Endothelial cell of hepatic sinusoid (primary cell): ENCODE data around the gene PGPEP1.

Source experiments
- in situ Hi-C: cut with HindIII; loops from 2 replicates; pipeline ENCODE4 v1.10.0; 2017; ENCODE audit warnings: low sequenced_read_pairs

Gene PGPEP1, protein sequence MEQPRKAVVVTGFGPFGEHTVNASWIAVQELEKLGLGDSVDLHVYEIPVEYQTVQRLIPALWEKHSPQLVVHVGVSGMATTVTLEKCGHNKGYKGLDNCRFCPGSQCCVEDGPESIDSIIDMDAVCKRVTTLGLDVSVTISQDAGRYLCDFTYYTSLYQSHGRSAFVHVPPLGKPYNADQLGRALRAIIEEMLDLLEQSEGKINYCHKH

DNA sequence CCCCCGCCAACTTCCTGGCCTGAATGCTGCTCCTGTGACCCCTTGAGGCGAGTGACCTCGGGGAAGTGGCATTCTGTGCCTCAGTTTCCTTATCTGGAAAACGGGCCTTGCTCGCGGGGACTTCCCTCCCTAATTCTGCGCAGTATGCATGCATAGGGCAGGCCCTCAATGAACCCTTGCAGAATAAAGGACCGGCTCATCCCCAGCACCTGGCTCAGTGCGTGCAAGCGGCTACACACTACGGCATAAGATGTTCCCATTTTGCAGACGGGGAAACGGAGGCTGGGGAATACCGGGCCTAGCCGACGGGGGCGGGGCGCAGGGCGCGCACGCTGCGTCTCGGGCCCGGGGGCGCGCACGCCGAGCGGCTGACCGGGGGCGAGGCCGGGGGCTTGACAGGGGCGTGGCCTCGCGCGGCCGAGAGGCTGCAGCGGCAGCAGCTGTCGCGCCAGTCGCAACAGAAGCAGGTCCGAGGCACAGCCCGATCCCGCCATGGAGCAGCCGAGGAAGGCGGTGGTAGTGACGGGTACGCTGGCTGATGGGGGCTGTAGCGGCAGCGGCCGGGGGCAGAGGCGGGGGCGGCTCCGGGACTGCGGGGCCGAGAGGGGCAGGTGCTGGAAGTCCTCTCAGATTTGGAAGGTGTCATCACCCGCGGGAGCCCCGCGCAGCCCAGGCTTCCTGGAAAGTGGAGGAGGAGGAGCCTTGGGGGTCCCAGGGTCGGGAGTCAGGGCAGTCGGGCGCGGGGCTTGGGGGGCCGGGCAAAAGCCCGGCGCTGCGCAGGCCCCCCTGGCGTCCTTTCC, at the start of gene PGPEP1:
Gene PGPEP1, plus strand, starts transcription at position 409 of the 800 bp plus-strand sequence. Its CDS starts 84 bp downstream, at position 493.
- in situ Hi-C loops: no loop called here

DNA sequence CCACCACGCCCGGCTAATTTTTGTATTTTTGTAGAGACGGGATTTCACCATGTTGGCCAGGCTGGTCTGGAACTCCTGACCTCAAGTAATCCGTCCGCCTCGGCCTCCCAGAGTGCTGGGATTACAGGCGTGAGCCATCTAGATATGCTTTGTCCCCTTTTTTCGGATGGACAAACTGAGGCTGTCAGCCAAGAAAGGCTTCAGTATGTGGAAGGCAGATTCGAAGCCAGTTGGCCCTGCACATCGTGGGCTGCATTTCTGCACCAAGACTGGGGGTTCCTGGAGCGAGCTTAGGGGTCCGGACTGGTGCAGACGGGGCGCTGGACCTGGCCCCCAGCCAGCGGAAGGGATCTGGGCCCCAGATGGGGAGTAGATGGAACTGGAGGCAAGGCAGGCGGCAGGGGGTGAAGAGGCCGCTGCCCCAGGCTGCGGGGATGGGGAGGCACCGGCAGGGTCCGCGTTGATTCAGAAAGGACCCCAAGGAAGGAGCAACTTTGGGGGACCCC, 49.3 kb upstream of the PGPEP1 start:
- in situ Hi-C loops: no loop called here

DNA sequence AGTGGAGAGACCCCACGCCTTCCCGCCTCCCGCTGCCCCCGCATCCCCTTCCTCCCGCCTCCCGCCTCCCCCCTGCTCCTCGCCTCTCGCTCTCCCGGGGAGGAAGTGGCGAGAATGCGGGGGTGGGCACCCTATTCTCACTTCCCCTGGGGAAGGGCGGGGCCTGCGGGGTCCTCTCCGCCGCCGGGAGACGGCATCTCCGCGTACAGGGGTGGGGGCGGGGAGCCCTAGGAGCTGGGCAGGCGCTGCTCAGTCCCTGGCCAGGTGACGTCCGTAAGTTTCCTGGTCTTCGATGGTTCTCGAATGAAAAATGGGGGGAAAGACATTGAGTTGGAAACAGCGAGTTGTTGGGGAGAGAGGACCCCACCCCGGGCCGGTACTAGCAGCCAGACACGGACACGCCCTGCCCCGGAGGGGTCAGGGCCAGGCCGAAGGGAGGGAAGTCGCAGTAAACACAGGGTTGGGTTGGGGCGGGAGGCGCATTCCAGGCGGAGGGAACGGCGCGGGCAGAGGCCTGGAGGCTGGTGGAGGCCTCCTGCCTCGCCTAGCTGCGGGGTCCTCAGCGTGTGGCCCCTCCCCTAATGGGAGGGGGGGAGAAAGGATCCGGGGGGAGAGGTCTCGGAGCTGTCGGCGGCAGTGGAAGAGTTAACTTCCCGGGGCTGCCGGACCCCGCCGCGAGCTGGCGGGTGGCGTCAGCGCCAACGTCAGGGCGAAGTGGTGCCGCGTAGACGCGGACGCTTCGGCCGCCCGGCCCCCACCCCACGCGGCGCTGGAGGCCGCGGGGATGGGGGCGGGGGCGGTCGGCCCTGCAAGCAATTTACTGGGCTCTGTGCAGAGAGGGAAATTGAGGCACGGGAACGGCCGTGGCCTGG, 48.6 kb upstream of the PGPEP1 start:
- in situ Hi-C loops: no loop called here

DNA sequence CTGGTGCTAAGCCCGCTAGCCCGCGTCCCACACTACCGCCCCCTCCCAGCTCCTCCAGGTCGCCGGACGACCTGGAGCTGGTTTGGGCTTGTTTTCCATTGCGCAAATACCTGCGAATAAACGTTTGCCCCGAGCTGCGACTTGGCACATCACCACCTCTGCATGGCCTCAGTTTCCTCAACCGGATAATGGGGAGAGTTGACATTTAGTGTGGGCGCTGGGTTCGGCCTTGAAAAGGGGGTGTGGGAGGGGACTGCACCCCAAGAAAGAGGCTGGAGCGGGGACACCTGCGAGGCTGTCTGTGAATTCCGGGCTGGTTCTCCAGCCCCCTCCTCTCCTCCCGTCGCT, 48.0 kb upstream of the PGPEP1 start:
- in situ Hi-C loops: no loop called here

DNA sequence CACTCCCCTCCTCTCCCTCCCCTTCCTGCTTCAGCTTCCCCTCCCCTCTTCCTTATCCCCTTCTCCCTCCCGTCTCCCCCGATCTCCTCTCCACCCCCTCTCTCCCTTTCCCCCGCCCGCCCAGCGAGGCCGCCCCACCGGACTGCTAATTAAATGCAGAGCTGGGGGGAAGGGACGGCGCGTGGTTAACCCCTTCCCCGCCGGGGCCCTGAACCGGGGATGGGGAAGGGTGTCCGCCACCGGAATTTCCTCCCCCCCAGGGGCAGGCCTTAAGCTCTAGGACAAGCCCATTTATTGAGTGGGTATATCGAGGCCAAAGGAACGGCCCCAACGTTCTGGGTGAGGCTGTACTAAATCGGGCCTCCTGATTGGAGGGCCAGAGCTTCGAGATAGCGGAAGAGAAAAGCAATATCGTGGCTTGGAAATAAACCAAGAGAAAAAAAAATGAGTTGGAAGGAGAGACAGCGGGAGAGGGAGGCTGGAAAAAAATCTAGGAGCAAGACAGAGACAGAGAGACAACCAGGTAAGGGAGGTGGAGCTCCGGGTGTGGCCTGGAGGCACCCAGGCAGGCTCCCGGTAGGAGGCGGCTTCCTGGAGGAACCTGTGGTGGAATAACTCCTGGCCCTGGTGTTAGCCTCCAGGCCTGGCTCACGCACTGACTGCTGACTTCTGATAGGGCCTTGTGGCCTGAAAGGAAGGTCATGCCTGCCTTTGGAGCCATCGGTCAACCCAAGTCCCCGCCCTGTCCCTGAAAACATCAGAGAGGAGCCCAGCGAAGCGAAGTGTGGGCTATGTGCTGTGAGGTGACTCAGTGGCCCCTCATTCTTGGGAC, 47.4 kb upstream of the PGPEP1 start:
- in situ Hi-C loops: no loop called here

DNA sequence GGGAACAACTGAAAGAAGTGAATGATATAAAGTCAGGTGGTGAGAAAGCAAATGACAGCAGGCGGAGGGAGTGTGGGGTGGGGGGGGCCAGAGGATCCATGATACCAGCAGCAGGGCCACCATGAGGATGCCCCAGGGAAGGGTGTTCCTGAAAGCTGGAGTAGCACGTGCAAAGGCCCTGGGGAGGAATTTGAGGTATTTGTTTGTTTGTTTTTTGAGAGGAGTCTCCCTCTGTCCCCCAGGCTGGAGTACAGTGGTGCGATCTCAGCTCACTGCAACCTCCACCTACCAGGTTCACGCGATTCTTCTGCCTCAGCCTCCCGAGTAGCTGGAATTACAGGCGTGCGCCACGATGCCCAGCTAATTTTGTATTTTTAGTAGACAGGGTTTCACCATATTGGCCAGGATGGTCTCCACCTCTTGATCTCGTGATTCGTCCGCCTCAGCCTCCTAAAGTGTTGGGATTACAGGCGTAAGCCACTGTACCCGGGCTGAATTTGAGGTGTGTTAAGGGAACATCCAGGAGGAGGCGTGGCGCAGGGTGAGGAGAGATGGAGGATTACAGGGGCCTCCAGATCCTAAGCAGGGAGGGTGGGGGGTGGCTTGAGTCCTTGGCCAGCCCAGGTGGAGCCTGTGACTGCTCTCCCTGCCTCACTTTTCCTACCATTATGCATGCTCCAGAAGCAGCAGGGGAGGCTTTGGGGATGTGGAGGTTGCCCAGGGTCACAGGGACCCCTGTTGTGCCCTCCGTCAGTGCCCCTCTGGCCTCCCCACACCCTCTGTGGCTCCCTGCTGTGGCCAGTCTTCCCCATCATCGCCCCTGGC, 46.5 kb upstream of the PGPEP1 start:
- in situ Hi-C loops: no loop called here

DNA sequence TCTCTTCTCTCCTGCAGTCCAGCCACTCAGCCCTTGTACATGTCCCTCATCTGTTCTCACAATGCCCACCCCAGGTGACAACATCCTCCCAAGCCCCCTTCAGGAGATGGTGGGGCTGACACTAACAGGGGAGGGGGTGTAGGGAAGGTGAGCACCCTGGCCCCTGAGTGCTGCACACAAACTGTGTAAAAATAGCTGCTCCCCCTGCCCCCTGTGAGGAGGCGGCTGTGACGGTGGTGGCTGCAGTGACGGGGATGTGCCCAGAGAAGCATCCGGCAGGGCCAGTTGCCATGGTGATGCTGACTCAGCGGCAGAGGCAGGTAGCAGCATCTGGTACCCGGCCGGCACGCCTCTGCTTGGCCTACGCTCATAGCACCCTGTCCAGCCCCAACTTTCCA, 45.9 kb upstream of the PGPEP1 start:
- in situ Hi-C loops: no loop called here

DNA sequence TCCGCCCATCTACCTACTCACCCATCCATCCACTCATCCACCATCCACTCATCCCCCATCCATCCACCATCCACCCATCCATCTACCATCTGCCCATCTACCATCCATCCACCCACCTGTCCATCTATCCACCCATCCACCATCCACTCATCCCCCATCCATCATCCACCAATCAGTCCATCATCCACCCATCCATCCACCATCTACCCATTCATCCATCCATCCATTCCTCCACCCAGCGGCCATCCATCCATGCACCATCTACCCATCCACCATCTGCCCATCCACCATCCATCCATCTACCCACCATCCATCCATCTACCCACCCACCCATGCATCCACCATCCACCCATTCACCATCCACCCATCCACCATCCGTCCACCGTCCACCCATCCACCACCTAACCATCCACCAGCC, 45.4 kb upstream of the PGPEP1 start:
- in situ Hi-C loops: no loop called here

DNA sequence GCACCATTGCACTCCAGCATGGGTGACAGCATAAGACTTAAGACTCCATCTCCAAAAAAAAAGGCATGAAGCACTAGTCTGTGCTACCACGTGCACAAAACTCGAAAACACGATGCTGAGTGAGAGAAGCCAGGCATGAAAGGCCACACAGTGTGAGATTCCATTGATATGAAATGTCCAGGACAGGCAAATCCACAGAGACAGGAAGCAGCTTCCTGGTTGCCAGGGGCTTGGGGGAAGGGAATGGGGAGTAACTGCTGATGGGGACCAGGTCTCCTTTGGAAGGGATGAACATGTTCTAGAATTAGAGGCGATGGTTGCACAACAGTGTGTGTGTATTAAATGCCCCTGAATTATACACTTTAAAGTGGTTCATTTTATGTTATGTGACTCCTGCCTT, 43.1 kb upstream of the PGPEP1 start:
- in situ Hi-C loops: no loop called here

DNA sequence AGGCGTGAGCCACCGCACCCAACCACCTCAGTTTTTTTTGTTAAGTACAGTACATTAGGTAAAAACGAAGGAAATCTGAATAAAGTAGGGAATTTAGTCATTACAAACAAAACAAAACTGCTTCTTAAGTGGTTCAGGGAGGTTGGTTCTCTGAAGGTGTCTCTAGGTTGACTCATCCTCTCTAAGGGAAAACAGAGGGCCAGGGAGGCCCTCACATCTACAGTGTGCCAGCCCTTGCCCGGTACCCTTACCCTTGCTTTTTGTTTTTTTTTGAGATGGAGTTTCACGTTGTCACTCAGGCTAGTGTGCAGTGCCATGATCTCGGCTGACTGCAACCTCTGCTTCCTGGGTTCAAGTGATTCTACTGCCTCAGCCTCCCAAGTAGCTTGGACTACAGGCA, 41.8 kb upstream of the PGPEP1 start:
- in situ Hi-C loops: no loop called here

DNA sequence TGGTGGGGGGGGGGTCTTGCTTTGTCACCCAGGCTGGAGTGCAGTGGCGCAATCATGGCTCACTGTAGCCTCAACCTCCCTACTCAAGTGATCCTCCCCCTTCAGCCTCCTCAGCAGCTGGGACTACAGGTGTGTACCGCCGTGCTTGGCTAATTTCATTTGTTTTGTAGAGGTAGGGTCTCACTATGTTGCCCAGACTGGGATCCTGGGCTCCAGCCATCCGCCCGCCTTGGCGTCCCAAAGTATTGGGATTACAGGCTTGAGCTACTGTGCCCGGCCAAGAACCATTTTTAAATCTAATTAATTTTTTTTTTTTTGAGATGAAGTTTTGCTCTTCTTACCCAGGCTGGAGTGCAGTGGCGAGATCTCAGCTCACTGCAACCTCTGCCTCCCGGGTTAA, 40.7 kb upstream of the PGPEP1 start:
- in situ Hi-C loops: no loop called here

DNA sequence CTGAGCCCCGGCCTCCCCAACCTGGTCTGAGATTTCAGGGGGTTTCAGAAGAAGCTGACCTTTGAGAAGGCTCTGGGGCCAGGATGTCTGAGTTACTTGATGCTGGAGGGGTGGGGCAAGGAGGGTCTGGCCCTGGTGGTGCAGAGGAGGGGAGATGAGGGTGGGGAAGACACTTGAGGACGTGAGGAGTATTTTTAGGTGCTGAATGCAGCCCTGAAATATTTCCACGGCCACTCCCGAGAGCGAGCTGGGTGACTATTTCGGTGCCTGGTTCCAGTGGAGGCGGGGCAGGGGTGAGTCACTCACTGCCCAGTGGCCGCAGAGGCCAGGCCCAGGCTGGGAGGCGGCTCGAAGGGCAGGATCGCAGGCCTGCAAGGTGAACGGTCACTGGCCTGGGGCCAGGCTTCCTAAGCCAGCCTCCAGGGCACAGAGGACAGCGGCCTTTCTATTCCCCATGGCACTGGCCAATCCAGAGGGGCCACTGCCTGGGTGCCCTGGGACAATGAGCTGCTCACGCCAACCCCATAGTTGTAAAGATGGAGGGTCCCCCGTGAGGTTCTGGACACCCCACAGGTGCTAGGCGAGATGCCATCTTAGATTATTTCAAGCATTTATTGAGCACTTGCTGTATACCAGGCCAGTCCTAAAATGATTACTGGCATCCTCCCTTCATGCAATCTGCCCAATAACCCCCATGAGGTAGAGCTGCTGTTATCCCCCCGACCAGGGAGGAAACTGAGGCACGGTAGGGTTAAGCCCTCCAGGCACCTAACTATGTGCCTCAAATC, 39.3 kb upstream of the PGPEP1 start:
- in situ Hi-C loops: no loop called here

DNA sequence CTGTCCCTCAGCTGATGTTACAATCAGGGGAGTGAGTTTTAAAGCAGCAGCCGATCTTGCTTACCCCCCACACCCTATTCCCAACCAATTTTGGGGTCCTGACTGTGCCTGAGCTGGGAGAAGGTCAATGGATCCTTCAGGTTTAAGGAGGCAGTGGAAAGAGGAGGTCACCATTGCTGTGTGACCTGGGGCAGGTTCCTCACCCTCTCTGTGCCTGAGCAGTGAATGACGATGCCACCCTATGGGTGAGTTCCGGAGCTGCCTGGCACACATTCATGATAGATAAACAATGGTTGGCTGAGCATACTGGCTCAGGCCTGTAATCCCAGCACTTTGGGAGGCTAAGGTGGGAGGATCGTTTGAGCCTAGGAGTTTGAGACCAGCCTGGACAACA, 38.7 kb upstream of the PGPEP1 start:
- in situ Hi-C loops: no loop called here

DNA sequence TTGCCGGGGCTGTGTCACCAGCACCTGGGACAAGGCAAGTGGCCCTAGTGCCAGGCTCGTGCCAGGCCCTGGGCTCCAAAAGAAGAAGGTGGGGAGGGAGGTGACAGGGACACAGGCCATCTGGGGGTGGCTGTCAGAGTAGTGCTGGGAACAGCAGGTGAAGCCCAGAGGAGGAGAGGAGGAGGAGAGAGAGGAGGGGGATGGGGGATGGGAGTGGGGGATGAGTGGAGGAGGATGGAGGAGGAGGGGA, 36.3 kb upstream of the PGPEP1 start:
- in situ Hi-C loops: no loop called here

DNA sequence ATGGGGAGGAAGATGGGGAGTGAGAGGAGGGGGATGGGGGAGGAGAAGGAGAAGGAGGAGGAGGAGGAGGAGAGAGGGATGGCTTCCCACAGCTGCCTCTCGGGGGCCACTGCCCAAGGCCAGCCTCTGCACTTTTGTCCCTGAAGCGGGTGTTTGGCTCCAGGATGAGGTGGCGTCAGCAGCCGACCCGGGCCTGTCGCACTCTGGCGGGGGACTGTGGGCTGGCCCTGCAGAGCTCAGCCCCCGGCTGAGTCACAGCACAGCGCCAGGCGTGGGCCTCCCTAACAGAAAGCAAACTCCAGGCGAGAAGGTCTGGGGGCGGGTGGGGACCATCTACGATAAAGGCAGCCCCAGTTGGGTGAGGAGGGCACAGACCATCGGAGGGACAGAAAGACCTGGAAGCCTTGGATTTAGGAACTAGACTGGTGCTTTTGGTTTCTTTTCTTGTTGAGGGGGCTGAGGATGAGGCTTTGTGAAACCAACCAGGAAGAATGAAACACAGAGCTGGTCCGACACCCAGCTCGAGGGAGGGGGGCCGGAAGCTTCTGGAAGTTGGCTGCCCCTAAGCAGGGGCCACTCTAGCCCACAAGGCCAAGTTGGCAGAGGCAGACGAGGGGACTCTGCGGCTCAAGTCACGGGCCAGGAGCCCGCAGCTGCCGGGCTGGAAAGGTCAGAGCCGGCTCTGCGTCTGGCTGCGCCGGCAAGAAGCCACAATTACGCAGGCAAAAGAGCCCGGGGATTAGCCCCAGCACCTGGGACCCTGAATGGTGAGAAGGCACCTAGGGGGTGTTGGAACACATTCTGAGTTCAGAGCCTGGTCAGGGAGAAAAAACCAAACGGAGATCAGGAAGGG, 35.7 kb upstream of the PGPEP1 start:
- in situ Hi-C loops: no loop called here

DNA sequence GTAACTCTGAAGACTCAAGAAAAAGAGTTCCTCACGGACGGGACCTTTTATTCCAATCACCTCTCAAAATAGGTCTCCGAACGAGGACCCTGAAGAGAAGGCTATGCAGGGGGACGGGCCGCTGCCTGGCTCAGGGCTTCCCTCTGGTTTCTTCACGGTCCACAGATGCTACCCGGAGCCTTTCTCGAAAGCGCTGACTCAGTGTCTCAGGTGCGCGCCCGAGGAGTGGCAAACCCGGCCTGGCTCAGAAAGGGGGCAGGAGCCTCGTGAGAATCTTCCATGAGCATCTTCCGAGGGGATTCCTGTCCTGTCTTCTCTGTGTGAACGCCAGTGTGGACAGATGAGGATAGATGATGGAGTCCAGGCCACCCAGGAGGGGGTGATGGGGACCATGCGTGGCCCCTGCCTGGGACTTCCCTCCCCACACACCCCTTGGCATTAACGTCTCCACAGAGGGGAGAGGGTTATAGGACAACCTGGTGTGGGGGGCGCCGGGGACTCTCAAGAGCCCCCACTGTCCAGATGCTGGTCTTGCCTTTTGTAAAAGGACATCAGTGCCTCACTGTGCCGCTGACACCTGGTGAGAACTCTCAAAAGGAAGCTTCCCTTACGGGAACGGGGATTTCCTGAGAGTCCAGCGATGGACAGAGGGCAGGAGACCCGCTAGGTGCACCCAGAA, 34.0 kb upstream of the PGPEP1 start:
- in situ Hi-C loops: no loop called here

DNA sequence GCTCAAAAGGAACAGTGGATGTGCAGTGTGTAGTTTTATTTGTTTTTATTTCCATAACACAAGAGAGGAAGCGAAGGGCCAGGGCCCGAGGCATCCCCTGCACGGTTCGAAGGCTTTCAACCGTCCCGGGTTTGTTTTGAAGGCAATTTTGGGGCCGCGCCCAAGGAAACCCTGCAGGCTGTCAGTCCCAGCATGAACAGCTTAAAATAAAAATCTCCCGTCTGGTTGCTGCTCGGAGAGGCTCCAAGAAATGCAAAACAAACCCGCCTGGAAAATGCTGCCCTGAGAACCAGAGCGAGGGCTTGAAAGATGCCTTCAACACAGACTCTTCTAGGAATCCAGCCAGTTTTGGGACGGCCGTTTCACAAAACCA, 33.5 kb upstream of the PGPEP1 start:
- in situ Hi-C loops: no loop called here

DNA sequence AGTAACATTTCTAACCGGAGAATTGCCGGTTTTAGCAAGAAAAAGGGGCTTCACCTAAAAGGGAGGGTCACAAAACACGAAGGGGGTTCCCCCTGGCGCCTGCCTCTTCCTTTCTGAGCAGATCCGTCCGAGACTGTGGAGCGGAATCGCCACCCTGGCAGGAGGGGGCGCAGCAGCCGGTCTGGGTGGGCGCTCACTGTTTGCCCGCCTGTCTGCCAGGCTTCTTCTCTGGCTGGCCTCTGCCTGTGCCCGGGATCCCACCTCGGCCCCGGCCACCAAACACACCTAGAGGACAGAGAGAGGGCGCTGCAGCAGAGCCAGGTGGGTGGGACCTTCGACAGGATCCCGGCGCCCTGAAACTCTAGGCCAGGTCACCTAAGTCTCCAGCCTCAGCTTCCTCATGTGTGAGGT, 33.1 kb upstream of the PGPEP1 start:
- in situ Hi-C loops: no loop called here
